Stomach (tissue), 9 donors: ENCODE measurements around the gene LILRB3. TPM values are rescaled to one million over a fixed set of nuclear protein-coding genes. Genes with fewer than 3 reads are reported as not detected.
"Not testable (repeated sequence)": the region's sequence is repeated elsewhere in the genome, so short reads cannot be mapped to it uniquely, and the experiment has no call there.

Experiments used
- DNase-seq, 2 donors: peaks; one replicate each; pipeline versions ENCODE4 v3.0.0 to v3.0.0-alpha.2; 2013 to 2019
- H3K27ac ChIP-seq, 5 donors: fragments of 200-600 bp in 4 of 5; sonication (generic) in 4 of 5; one replicate each; pipeline ENCODE4 v1.5.1; 2013 to 2019; ENCODE audit warnings: mild to moderate bottlenecking in 1 of 5, moderate library complexity in 1 of 5
- H3K27me3 ChIP-seq, 3 donors: fragments of 200-600 bp; sonication (generic); one replicate each; pipeline ENCODE4 v1.5.1; 2017 to 2019; ENCODE audit warnings: mixed run types in 1 of 3
- H3K36me3 ChIP-seq, 4 donors: fragments of 200-600 bp; sonication (generic); 1 replicate in 3 of 4; 2 replicates in 1 of 4; pipeline ENCODE4 v1.5.1; 2016 to 2019
- H3K4me1 ChIP-seq, 4 donors: fragments of 200-600 bp; sonication (generic); one replicate each; pipeline ENCODE4 v1.5.1; 2016 to 2019
- H3K4me3 ChIP-seq, 4 donors: fragments of 200-600 bp; sonication (generic) in 3 of 4; one replicate each; pipeline ENCODE4 v1.5.1; 2016 to 2019; ENCODE audit warnings: mild to moderate bottlenecking in 1 of 4
- H3K9me3 ChIP-seq, 4 donors: fragments of 200-600 bp; sonication (generic); one replicate each; pipeline ENCODE4 v1.5.1; 2016 to 2019
- CTCF ChIP-seq, 7 experiments: fragments of 450-650 bp in 4 of 7; fragments of 200-600 bp in 3 of 7; sonication (generic) in 3 of 7; IDR thresholded peaks; one replicate each; pipeline ENCODE4 v1.5.1; 2016 to 2019; ENCODE audit warnings: antibody characterized with exemption in 7 of 7, control low read depth in 2 of 7, mild to moderate bottlenecking in 1 of 7
- EP300 ChIP-seq: sonication (generic); formaldehyde crosslinking; IDR thresholded peaks from one replicate; pipeline ENCODE4 v1.6.1; 2017; ENCODE audit warnings: antibody characterized with exemption
- POLR2A ChIP-seq, 4 donors: fragments of 450-650 bp; IDR thresholded peaks; one replicate each; pipeline ENCODE4 v1.6.1; 2016; ENCODE audit warnings: antibody characterized with exemption in 4 of 4, control low read depth in 2 of 4, mild to moderate bottlenecking in 1 of 4, moderate library complexity in 1 of 4
- POLR2AphosphoS5 ChIP-seq, 3 donors: sonication (generic); formaldehyde crosslinking; IDR thresholded peaks; one replicate each; pipeline ENCODE4 v1.6.1; 2016; ENCODE audit warnings: antibody characterized with exemption in 3 of 3
- WGBS, 5 donors: extraction: QIAGEN DNeasy Blood & Tissue Kit in 3 of 5; methylation state at CpG; one replicate each; pipeline versions ENCODE4 v1.1.5 to v1.1.7; 2013 to 2018; 5-methylcytosine and 5-hydroxymethylcytosine counted together
- intact Hi-C: fragments of 100-400 bp; cut with DNase I; formaldehyde crosslinking; loops from one replicate; pipeline ENCODE4 v1.15.1; 2023; ENCODE audit warnings: low total_unique reads
- polyA plus RNA-seq, 3 donors: library from polyadenylated mRNA; stranded (reverse); fragments of 200-250 nt; gene quantifications; one replicate each; pipeline ENCODE4 v1.2.3, GENCODE V29; 2013
- total RNA-seq, 5 donors: library from RNA; depleted of rRNA; stranded (reverse); fragments of >200 nt; gene quantifications; one replicate each; pipeline versions ENCODE4 v1.1.0 to v1.2.3, GENCODE V29; 2014 to 2016
- donor health status: healthy with polysubstance abuse.
- donor health status: Bipolar disorder and iron deficiency.
- donor health status: healthy.

The LILRB3 gene
- total and polyA plus RNA-seq, 8 donors = 0.89 to 74.7 (median 2.5) TPM; not detected in 1

GRCh38 chr19:54221947-54222346, 860 bp downstream of the LILRB3 start:
- H3K27me3 ChIP-seq = peaks cover 0 to 37% (median 16%) of the 10 kb centered on the region in 3 donors
- peak overlapping the region in 1 of 5 donors; percentile 49 for H3K27ac ChIP-seq
- 72 to 87% (median 80%) methylated on average over 2 to 7 of the region's 7 CpGs for WGBS, 5 donors
- peak overlapping the region in 1 of 4 donors; percentile 20 for H3K4me3 ChIP-seq
- H3K9me3 ChIP-seq, H3K4me1 ChIP-seq, DNase-seq: not testable (repeated sequence)
- peaks cover 0 to 22% (median 8%) of the 10 kb centered on the region in 4 donors for H3K36me3 ChIP-seq
- intact Hi-C loops = loop anchor here (2.0 kb wide), 1 partner anchor 25 kb away; no protein-coding TSS in a partner anchor

GRCh38 chr19:54219702-54220101, 3.1 kb downstream of the LILRB3 start:
- WGBS, 5 donors = 60 to 94% (median 80%) methylated on average over 1 to 4 of the region's 5 CpGs
- peaks cover 0 to 37% (median 16%) of the 10 kb centered on the region in 3 donors for H3K27me3 ChIP-seq
- peaks cover 0 to 33% (median 10%) of the 10 kb centered on the region in 4 donors for H3K36me3 ChIP-seq
- H3K9me3 ChIP-seq, H3K4me3 ChIP-seq, DNase-seq, H3K4me1 ChIP-seq, intact Hi-C loops, H3K27ac ChIP-seq: not testable (repeated sequence)

- Histone ChIP-seq H3K36me3 (peaks cover 0 to 33% (median 10%) of the 10 kb centered on the region in 4 donors), H3K27ac (no peak overlapping the region), H3K4me1 (peaks cover 0 to 7% (median 0%) of the 10 kb centered on the region in 4 donors), H3K4me3 (no peak overlapping the region), H3K27me3 (peaks cover 0 to 36% (median 16%) of the 10 kb centered on the region in 3 donors), H3K9me3 (no peaks in the 10 kb centered on the region)
- 86 to 90% (median 89%) methylated on average over 18 to 27 of the region's 27 CpGs for WGBS, 5 donors
- no peak for TF ChIP-seq POLR2AphosphoS5 (IDR thresholded peaks at IDR 0.05)
- TF ChIP-seq EP300 = no peak
- no peak for TF ChIP-seq CTCF (IDR thresholded peaks at IDR 0.05)
- TF ChIP-seq POLR2A (IDR thresholded peaks at IDR 0.05) = no peak
- intact Hi-C loops = no loop called here
- DNase-seq = no peak
Observed at GRCh38 chr19:54218960-54219661, 3.7 kb downstream of the LILRB3 start.

- DNase-seq = no peak
- TF ChIP-seq CTCF (IDR thresholded peaks at IDR 0.05) (no peak), POLR2AphosphoS5 (IDR thresholded peaks at IDR 0.05) (no peak), EP300 (no peak), POLR2A (IDR thresholded peaks at IDR 0.05) (no peak)
- H3K36me3 ChIP-seq = peaks cover 0 to 33% (median 10%) of the 10 kb centered on the region in 4 donors
- no peaks in the 10 kb centered on the region for H3K9me3 ChIP-seq
- no peak overlapping the region for H3K4me3 ChIP-seq
- intact Hi-C loops = no loop called here
- no peak overlapping the region for H3K27ac ChIP-seq
- 69 to 82% (median 76%) methylated on average over 6 to 8 of the region's 8 CpGs for WGBS, 5 donors
- H3K4me1 ChIP-seq = peaks cover 0 to 7% (median 0%) of the 10 kb centered on the region in 4 donors
- H3K27me3 ChIP-seq = peaks cover 0 to 27% (median 9%) of the 10 kb centered on the region in 3 donors
Observed at GRCh38 chr19:54218259-54218658, 4.5 kb downstream of the LILRB3 start.

- DNase-seq, H3K27ac ChIP-seq, H3K4me3 ChIP-seq, H3K9me3 ChIP-seq, intact Hi-C loops, H3K4me1 ChIP-seq: not testable (repeated sequence)
- H3K36me3 ChIP-seq = peaks cover 0 to 33% (median 10%) of the 10 kb centered on the region in 4 donors
- peaks cover 0 to 22% (median 3%) of the 10 kb centered on the region in 3 donors for H3K27me3 ChIP-seq
- 51 to 68% (median 63%) methylated on average over 12 to 16 of the region's 20 CpGs for WGBS, 5 donors
Observed at GRCh38 chr19:54217517-54218247, 5.1 kb downstream of the LILRB3 start.
